Neural progenitor cell (in vitro differentiated cells): ENCODE results near the gene BIRC3. TPM values are rescaled to one million over a fixed set of nuclear protein-coding genes. Genes with fewer than 3 reads are reported as not detected.
A peak's percentile ranks its signal among the peaks of the same experiment; 100 is the strongest.

Experiments used
- DNase-seq: peaks from one replicate; pipeline ENCODE4 v3.0.0-alpha.2; 2016; ENCODE audit warnings: low spot score
- H2AFZ ChIP-seq: fragments of 200-600 bp; sonication (generic); replicated peaks from 2 replicates; pipeline ENCODE4 v1.6.1; 2016; ENCODE audit warnings: antibody characterized with exemption
- H3F3A ChIP-seq: fragments of 200-600 bp; sonication (generic); 2 replicates; pipeline ENCODE4 v1.6.1; 2016; ENCODE audit warnings: antibody characterized with exemption, low read depth
- H3K27ac ChIP-seq: fragments of 200-600 bp; sonication (generic); 2 replicates; pipeline ENCODE4 v1.5.1; 2016; ENCODE audit warnings: mild to moderate bottlenecking
- H3K27me3 ChIP-seq: fragments of 200-600 bp; sonication (generic); 2 replicates; pipeline ENCODE4 v1.6.1; 2016; ENCODE audit warnings: mild to moderate bottlenecking, moderate library complexity
- H3K36me3 ChIP-seq: fragments of 200-600 bp; sonication (generic); 2 replicates; pipeline ENCODE4 v1.5.1; 2016
- H3K4me1 ChIP-seq: fragments of 200-600 bp; sonication (generic); 2 replicates; pipeline ENCODE4 v1.6.1; 2016; ENCODE audit warnings: mixed run types
- H3K4me2 ChIP-seq: fragments of 200-600 bp; sonication (generic); 2 replicates; pipeline ENCODE4 v1.6.1; 2016
- H3K4me3 ChIP-seq: fragments of 200-600 bp; sonication (generic); 2 replicates; pipeline ENCODE4 v1.5.1; 2016
- H3K79me2 ChIP-seq: fragments of 200-600 bp; sonication (generic); 2 replicates; pipeline ENCODE4 v1.6.1; 2016; ENCODE audit warnings: low read depth
- H3K9ac ChIP-seq: fragments of 200-600 bp; sonication (generic); 2 replicates; pipeline ENCODE4 v1.6.1; 2016
- H3K9me3 ChIP-seq: fragments of 200-600 bp; sonication (generic); 2 replicates; pipeline ENCODE4 v1.5.1; 2016; ENCODE audit warnings: low read depth
- H4K20me1 ChIP-seq: fragments of 200-600 bp; sonication (generic); 2 replicates; pipeline ENCODE4 v1.6.1; 2016; ENCODE audit warnings: low read depth
- H3K27ac Mint-ChIP-seq: 3 replicates; pipeline ENCODE4 v1.8.0; 2021; ENCODE audit warnings: mixed read lengths
- H3K27me3 Mint-ChIP-seq: 2 replicates; pipeline ENCODE4 v1.8.0; 2022; ENCODE audit warnings: low read depth, mild to moderate bottlenecking, inconsistent platforms, moderate library complexity, mixed read lengths; ENCODE audit not compliant: insufficient read depth
- H3K36me3 Mint-ChIP-seq: 3 replicates; pipeline ENCODE4 v1.8.0; 2021; ENCODE audit warnings: mixed read lengths
- H3K4me1 Mint-ChIP-seq: 3 replicates; pipeline ENCODE4 v1.8.0; 2021; ENCODE audit warnings: mixed read lengths
- H3K4me3 Mint-ChIP-seq: 3 replicates; pipeline ENCODE4 v1.8.0; 2021; ENCODE audit warnings: mild to moderate bottlenecking, moderate library complexity, mixed read lengths
- H3K9me3 Mint-ChIP-seq: 3 replicates; pipeline ENCODE4 v1.8.0; 2020; ENCODE audit warnings: mixed read lengths
- CTCF ChIP-seq: fragments of 200-600 bp; sonication (generic); IDR thresholded peaks from 2 replicates; pipeline ENCODE4 v1.5.1; 2017; ENCODE audit warnings: antibody characterized with exemption, mild to moderate bottlenecking
- EZH2 ChIP-seq: fragments of 200-600 bp; sonication (generic); IDR thresholded peaks from 2 replicates; pipeline ENCODE4 v1.6.1; 2017; ENCODE audit warnings: antibody characterized with exemption, mild to moderate bottlenecking, moderate library complexity
- EZH2phosphoT487 ChIP-seq: fragments of 200-600 bp; sonication (generic); IDR thresholded peaks from 2 replicates; pipeline ENCODE4 v1.6.1; 2017; ENCODE audit warnings: antibody characterized with exemption
- total RNA-seq: library from RNA; depleted of rRNA; stranded (reverse); fragments of >200 nt; gene quantifications from 2 replicates; pipeline ENCODE4 v1.2.3, GENCODE V29; 2015; ENCODE audit warnings: low replicate concordance

BIRC3 gene
- total RNA-seq, 1 donor from 2014 or later: not detected

- Mint-ChIP-seq H3K4me3 (no peak overlapping the region), H3K36me3 (peaks cover 1% of the 10 kb centered on the region), H3K4me1 (peaks cover 22% of the 10 kb centered on the region), H3K9me3 (no peaks in the 10 kb centered on the region), H3K27ac (no peak overlapping the region), H3K27me3 (peaks cover 6% of the 10 kb centered on the region)
- H3K36me3 ChIP-seq: no peaks in the 10 kb centered on the region
- TF ChIP-seq EZH2 (no peak), CTCF (no peak), EZH2phosphoT487 (no peak)
- H3K4me2 ChIP-seq: no peak overlapping the region
- H3K27me3 ChIP-seq: no peaks in the 10 kb centered on the region
- peaks cover 14% of the 10 kb centered on the region for H3K4me1 ChIP-seq
- H3K9me3 ChIP-seq: no peaks in the 10 kb centered on the region
- peaks cover 10% of the 10 kb centered on the region for H3F3A ChIP-seq
- no peak overlapping the region for H3K9ac ChIP-seq
- peaks cover 16% of the 10 kb centered on the region for H3K79me2 ChIP-seq
- no peak for DNase-seq
- H2AFZ ChIP-seq: no peak overlapping the region
- peaks cover 9% of the 10 kb centered on the region for H4K20me1 ChIP-seq
- H3K4me3 ChIP-seq: no peak overlapping the region
- H3K27ac ChIP-seq: no peak overlapping the region
These were observed 26.5 kb downstream of the BIRC3 start for GRCh38 chr11:102343809-102344208.

- Histone ChIP-seq H3K79me2 (peaks cover 37% of the 10 kb centered on the region), H4K20me1 (peaks cover 18% of the 10 kb centered on the region), H3K9ac (no peak overlapping the region), H3K36me3 (no peaks in the 10 kb centered on the region), H3K27me3 (no peaks in the 10 kb centered on the region), H2AFZ (peak overlapping the region; percentile 99), H3K4me3 (peak overlapping the region; percentile 81), H3K27ac (no peak overlapping the region), H3K9me3 (no peaks in the 10 kb centered on the region), H3F3A (peaks cover 10% of the 10 kb centered on the region), H3K4me2 (peak overlapping the region; percentile 92), H3K4me1 (peaks cover 14% of the 10 kb centered on the region)
- Mint-ChIP-seq H3K27ac (peak overlapping the region; percentile 90), H3K9me3 (no peaks in the 10 kb centered on the region), H3K4me3 (peak overlapping the region; percentile 96), H3K4me1 (peaks cover 31% of the 10 kb centered on the region), H3K27me3 (peaks cover 6% of the 10 kb centered on the region), H3K36me3 (peaks cover 7% of the 10 kb centered on the region)
- TF ChIP-seq EZH2phosphoT487 (no peak), EZH2 (no peak), CTCF (no peak)
- DNase-seq: no peak
These were observed 28.6 kb downstream of the BIRC3 start for GRCh38 chr11:102345904-102346303.

- peaks cover 31% of the 10 kb centered on the region for H3K4me1 Mint-ChIP-seq
- peak overlapping the region; percentile 90 for H3K27ac Mint-ChIP-seq
- H3K36me3 ChIP-seq: no peaks in the 10 kb centered on the region
- no peaks in the 10 kb centered on the region for H3K9me3 Mint-ChIP-seq
- no peaks in the 10 kb centered on the region for H3K9me3 ChIP-seq
- peaks cover 10% of the 10 kb centered on the region for H3F3A ChIP-seq
- H3K4me3 Mint-ChIP-seq: peak overlapping the region; percentile 96
- DNase-seq: no peak
- peak overlapping the region; percentile 35 for H3K27ac ChIP-seq
- H3K27me3 ChIP-seq: no peaks in the 10 kb centered on the region
- peaks cover 41% of the 10 kb centered on the region for H3K79me2 ChIP-seq
- TF ChIP-seq EZH2phosphoT487: no peak
- TF ChIP-seq CTCF: no peak
- TF ChIP-seq EZH2: no peak
- H3K9ac ChIP-seq: peak overlapping the region; percentile 56
- H3K4me3 ChIP-seq: peak overlapping the region; percentile 81
- H3K27me3 Mint-ChIP-seq: peaks cover 6% of the 10 kb centered on the region
- H3K4me1 ChIP-seq: peaks cover 14% of the 10 kb centered on the region
- peaks cover 18% of the 10 kb centered on the region for H4K20me1 ChIP-seq
- peak overlapping the region; percentile 99 for H2AFZ ChIP-seq
- H3K36me3 Mint-ChIP-seq: peaks cover 10% of the 10 kb centered on the region
- peak overlapping the region; percentile 92 for H3K4me2 ChIP-seq
These were observed 29.1 kb downstream of the BIRC3 start for GRCh38 chr11:102346456-102346747.
